ENCODE data around the gene FLNB. TPM values are rescaled to one million over a fixed set of nuclear protein-coding genes. Genes with fewer than 3 reads are reported as not detected.

The FLNB gene
- total and polyA plus RNA-seq, 2 of the 13 experiments (the other 11 are each of a cell fraction or from before 2014, with no cell fraction given) = 106 to 130 TPM

DNA sequence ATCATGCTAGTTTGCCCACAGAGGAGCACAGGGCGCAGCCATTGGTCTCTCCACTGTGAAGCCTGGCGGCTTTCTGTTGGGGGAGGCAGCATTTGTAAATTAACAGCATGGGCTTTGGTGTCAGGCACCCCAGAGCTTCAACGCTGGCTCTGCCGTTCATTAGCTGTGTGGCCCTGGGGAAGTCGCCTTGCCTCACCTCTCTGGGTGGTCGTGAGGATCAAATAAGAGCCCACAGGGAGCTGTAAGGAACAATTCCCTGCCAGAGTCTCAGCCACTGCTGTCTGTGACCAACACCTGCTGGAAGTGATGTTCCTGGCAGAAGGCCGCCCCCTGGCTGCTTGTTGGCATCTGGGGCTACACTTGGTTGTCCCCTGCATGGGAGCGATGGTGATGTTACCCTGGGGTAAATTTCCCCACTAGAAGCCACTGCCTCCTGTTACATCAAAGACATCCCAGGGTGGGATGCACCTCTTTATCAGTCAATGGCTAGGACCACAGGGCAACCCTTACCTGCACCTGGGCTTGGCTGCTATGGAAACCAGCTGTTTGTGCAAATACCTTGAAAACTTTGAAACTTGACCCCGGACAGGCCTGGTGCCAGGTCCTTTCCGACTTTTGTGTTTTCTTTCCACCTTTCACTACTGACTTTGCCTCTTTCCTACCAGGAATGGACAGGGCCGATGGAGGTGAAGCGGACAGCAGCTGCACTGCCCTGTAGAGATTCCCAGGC, 165.6 kb downstream of the FLNB start (continued):
- TF ChIP-seq, protein P1, sequence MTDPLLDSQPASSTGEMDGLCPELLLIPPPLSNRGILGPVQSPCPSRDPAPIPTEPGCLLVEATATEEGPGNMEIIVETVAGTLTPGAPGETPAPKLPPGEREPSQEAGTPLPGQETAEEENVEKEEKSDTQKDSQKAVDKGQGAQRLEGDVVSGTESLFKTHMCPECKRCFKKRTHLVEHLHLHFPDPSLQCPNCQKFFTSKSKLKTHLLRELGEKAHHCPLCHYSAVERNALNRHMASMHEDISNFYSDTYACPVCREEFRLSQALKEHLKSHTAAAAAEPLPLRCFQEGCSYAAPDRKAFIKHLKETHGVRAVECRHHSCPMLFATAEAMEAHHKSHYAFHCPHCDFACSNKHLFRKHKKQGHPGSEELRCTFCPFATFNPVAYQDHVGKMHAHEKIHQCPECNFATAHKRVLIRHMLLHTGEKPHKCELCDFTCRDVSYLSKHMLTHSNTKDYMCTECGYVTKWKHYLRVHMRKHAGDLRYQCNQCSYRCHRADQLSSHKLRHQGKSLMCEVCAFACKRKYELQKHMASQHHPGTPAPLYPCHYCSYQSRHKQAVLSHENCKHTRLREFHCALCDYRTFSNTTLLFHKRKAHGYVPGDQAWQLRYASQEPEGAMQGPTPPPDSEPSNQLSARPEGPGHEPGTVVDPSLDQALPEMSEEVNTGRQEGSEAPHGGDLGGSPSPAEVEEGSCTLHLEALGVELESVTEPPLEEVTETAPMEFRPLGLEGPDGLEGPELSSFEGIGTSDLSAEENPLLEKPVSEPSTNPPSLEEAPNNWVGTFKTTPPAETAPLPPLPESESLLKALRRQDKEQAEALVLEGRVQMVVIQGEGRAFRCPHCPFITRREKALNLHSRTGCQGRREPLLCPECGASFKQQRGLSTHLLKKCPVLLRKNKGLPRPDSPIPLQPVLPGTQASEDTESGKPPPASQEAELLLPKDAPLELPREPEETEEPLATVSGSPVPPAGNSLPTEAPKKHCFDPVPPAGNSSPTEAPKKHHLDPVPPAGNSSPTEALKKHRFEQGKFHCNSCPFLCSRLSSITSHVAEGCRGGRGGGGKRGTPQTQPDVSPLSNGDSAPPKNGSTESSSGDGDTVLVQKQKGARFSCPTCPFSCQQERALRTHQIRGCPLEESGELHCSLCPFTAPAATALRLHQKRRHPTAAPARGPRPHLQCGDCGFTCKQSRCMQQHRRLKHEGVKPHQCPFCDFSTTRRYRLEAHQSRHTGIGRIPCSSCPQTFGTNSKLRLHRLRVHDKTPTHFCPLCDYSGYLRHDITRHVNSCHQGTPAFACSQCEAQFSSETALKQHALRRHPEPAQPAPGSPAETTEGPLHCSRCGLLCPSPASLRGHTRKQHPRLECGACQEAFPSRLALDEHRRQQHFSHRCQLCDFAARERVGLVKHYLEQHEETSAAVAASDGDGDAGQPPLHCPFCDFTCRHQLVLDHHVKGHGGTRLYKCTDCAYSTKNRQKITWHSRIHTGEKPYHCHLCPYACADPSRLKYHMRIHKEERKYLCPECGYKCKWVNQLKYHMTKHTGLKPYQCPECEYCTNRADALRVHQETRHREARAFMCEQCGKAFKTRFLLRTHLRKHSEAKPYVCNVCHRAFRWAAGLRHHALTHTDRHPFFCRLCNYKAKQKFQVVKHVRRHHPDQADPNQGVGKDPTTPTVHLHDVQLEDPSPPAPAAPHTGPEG (CRISPR knock-in tag; IDR thresholded peaks at IDR 0.05) = no peak
- TF ChIP-seq CREB1 (IDR thresholded peaks at IDR 0.05) = no peak
- peak; percentile 53; the same call in 1 of the 2 replicates for TF ChIP-seq CREB1 (CRISPR knock-in tag; IDR thresholded peaks at IDR 0.05)
- TF ChIP-seq ZNF143 (CRISPR knock-in tag; IDR thresholded peaks at IDR 0.05) = 0 out of 2 replicates have a peak, but pooled peaks have one; percentile 30
- 0 out of 2 replicates have a peak, but pooled peaks have one; percentile 30 for TF ChIP-seq FOXC1 (CRISPR knock-in tag; IDR thresholded peaks at IDR 0.05; ENCODE audit: borderline replicate concordance)
- TF ChIP-seq ZNF256 (CRISPR knock-in tag; conservative IDR thresholded peaks at IDR 0.05) = no peak
- TF ChIP-seq ZNF672 (CRISPR knock-in tag; IDR thresholded peaks at IDR 0.05) = no peak
- TF ChIP-seq NCOA1 (CRISPR knock-in tag; IDR thresholded peaks at IDR 0.05) = peak; percentile 85; the same call in 1 of the 2 replicates
- TF ChIP-seq, protein P2, sequence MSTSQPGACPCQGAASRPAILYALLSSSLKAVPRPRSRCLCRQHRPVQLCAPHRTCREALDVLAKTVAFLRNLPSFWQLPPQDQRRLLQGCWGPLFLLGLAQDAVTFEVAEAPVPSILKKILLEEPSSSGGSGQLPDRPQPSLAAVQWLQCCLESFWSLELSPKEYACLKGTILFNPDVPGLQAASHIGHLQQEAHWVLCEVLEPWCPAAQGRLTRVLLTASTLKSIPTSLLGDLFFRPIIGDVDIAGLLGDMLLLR (CRISPR knock-in tag; IDR thresholded peaks at IDR 0.05) = no peak
- TF ChIP-seq ZNF543 (CRISPR knock-in tag; IDR thresholded peaks at IDR 0.05) = no peak
- TF ChIP-seq KDM5B (CRISPR knock-in tag; IDR thresholded peaks at IDR 0.05; ENCODE audit: borderline replicate concordance) = 0 out of 2 replicates have a peak, but pooled peaks have one; percentile 33
- TF ChIP-seq HNF4G (IDR thresholded peaks at IDR 0.05; ENCODE audit: borderline replicate concordance, low read depth, low read length) = peak; percentile 46; the same call in 1 of the 2 replicates
- TF ChIP-seq HNF4G (CRISPR knock-in tag; IDR thresholded peaks at IDR 0.05; ENCODE audit: borderline replicate concordance, low read depth) = no peak; the same call in 1 of the 2 replicates
- 0 out of 2 replicates have a peak, but pooled peaks have one; percentile 53 for TF ChIP-seq MZF1 (CRISPR knock-in tag; IDR thresholded peaks at IDR 0.05; ENCODE audit: borderline replicate concordance)
- TF ChIP-seq ZNF670 (CRISPR knock-in tag; IDR thresholded peaks at IDR 0.05; ENCODE audit: borderline replicate concordance) = no peak
- TF ChIP-seq, protein P3, sequence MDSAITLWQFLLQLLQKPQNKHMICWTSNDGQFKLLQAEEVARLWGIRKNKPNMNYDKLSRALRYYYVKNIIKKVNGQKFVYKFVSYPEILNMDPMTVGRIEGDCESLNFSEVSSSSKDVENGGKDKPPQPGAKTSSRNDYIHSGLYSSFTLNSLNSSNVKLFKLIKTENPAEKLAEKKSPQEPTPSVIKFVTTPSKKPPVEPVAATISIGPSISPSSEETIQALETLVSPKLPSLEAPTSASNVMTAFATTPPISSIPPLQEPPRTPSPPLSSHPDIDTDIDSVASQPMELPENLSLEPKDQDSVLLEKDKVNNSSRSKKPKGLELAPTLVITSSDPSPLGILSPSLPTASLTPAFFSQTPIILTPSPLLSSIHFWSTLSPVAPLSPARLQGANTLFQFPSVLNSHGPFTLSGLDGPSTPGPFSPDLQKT (CRISPR knock-in tag; IDR thresholded peaks at IDR 0.05; ENCODE audit: borderline replicate concordance) = 0 out of 2 replicates have a peak, but pooled peaks have one; percentile 22
- TF ChIP-seq REXO4 (CRISPR knock-in tag; IDR thresholded peaks at IDR 0.05; ENCODE audit: borderline replicate concordance) = no peak
- TF ChIP-seq CENPT (CRISPR knock-in tag; IDR thresholded peaks at IDR 0.05; ENCODE audit: low read depth) = no peak
- TF ChIP-seq, protein P4, sequence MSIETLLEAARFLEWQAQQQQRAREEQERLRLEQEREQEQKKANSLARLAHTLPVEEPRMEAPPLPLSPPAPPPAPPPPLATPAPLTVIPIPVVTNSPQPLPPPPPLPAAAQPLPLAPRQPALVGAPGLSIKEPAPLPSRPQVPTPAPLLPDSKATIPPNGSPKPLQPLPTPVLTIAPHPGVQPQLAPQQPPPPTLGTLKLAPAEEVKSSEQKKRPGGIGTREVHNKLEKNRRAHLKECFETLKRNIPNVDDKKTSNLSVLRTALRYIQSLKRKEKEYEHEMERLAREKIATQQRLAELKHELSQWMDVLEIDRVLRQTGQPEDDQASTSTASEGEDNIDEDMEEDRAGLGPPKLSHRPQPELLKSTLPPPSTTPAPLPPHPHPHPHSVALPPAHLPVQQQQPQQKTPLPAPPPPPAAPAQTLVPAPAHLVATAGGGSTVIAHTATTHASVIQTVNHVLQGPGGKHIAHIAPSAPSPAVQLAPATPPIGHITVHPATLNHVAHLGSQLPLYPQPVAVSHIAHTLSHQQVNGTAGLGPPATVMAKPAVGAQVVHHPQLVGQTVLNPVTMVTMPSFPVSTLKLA (IDR thresholded peaks at IDR 0.05) = no peak
- TF ChIP-seq ZNF557 (CRISPR knock-in tag; IDR thresholded peaks at IDR 0.05) = 0 out of 2 replicates have a peak, but pooled peaks have one; percentile 2
